Mononuclear cell (primary cell): ENCODE measurements around the gene ERAL1. TPM values are rescaled to one million over a fixed set of nuclear protein-coding genes. Genes with fewer than 3 reads are reported as not detected.
"Not testable (repeated sequence)": the region's sequence is repeated elsewhere in the genome, so short reads cannot be mapped to it uniquely, and the experiment has no call there.

Experiments
- H3K27me3 ChIP-seq: 2 replicates; pipeline ENCODE4 v1.6.0; 2011; ENCODE audit warnings: low read length, control low read depth; ENCODE audit not compliant: insufficient read depth
- H3K4me1 ChIP-seq: 2 replicates; pipeline ENCODE4 v1.5.1; 2011; ENCODE audit warnings: mild to moderate bottlenecking, low read length, control low read depth; ENCODE audit not compliant: insufficient read depth
- H3K4me3 ChIP-seq: 2 replicates; pipeline ENCODE4 v1.5.1; 2011; ENCODE audit warnings: mild to moderate bottlenecking, low read length, moderate library complexity
- H3K9me3 ChIP-seq: 2 replicates; pipeline ENCODE4 v1.5.1; 2011; ENCODE audit warnings: low read depth, mild to moderate bottlenecking, control low read depth, low read length
- total RNA-seq: library from RNA; depleted of rRNA; stranded (reverse); fragments of >200 nt; gene quantifications from one replicate; pipeline ENCODE4 v1.2.3, GENCODE V29; 2012

Gene ERAL1
- total RNA-seq, 1 donor = 11.1 TPM

GRCh38 chr17:28862561-28862960 lies 7.7 kb downstream of the ERAL1 start:
- Histone ChIP-seq H3K9me3 (no peaks in the 10 kb centered on the region), H3K4me1 (peaks cover 8% of the 10 kb centered on the region), H3K27me3 (no peaks in the 10 kb centered on the region), H3K4me3 (no peak overlapping the region)

- Histone ChIP-seq H3K9me3 (no peaks in the 10 kb centered on the region), H3K27me3 (no peaks in the 10 kb centered on the region), H3K4me3 (no peak overlapping the region), H3K4me1 (peaks cover 8% of the 10 kb centered on the region)
Observed at GRCh38 chr17:28863953-28864352, 9.1 kb downstream of the ERAL1 start.

- no peaks in the 10 kb centered on the region for H3K9me3 ChIP-seq
- no peak overlapping the region for H3K4me3 ChIP-seq
- H3K27me3 ChIP-seq = no peaks in the 10 kb centered on the region
- peaks cover 8% of the 10 kb centered on the region for H3K4me1 ChIP-seq
Observed at GRCh38 chr17:28864991-28865849, 10.4 kb downstream of the ERAL1 start.

GRCh38 chr17:28865946-28866752 lies 11.3 kb downstream of the ERAL1 start:
- Histone ChIP-seq H3K9me3 (no peaks in the 10 kb centered on the region), H3K4me1 (peaks cover 14% of the 10 kb centered on the region), H3K27me3 (no peaks in the 10 kb centered on the region), H3K4me3 (no peak overlapping the region)

- Histone ChIP-seq H3K4me3 (no peak overlapping the region), H3K4me1 (peaks cover 21% of the 10 kb centered on the region), H3K27me3 (no peaks in the 10 kb centered on the region), H3K9me3 (no peaks in the 10 kb centered on the region)
Observed at GRCh38 chr17:28867276-28867675, 12.5 kb downstream of the ERAL1 start.

- H3K9me3 ChIP-seq = no peaks in the 10 kb centered on the region
- H3K4me3 ChIP-seq = no peak overlapping the region
- peaks cover 14% of the 10 kb centered on the region for H3K4me1 ChIP-seq
- H3K27me3 ChIP-seq = no peaks in the 10 kb centered on the region
Observed at GRCh38 chr17:28871056-28871579, 16.3 kb downstream of the ERAL1 start.

- H3K9me3 ChIP-seq = no peaks in the 10 kb centered on the region
- no peak overlapping the region for H3K4me3 ChIP-seq
- peaks cover 13% of the 10 kb centered on the region for H3K4me1 ChIP-seq
- H3K27me3 ChIP-seq = no peaks in the 10 kb centered on the region
Observed at GRCh38 chr17:28873839-28874238, 19.0 kb downstream of the ERAL1 start.

- no peak overlapping the region for H3K4me3 ChIP-seq
- peaks cover 13% of the 10 kb centered on the region for H3K4me1 ChIP-seq
- no peaks in the 10 kb centered on the region for H3K27me3 ChIP-seq
- H3K9me3 ChIP-seq = no peaks in the 10 kb centered on the region
Observed at GRCh38 chr17:28874750-28875149, 19.9 kb downstream of the ERAL1 start.

- no peaks in the 10 kb centered on the region for H3K9me3 ChIP-seq
- no peaks in the 10 kb centered on the region for H3K27me3 ChIP-seq
- H3K4me1 ChIP-seq = peaks cover 9% of the 10 kb centered on the region
- no peak overlapping the region for H3K4me3 ChIP-seq
Observed at GRCh38 chr17:28875848-28876550, 21.2 kb downstream of the ERAL1 start.

- not testable (repeated sequence) for H3K27me3 ChIP-seq, H3K4me3 ChIP-seq, H3K9me3 ChIP-seq, H3K4me1 ChIP-seq
Observed at GRCh38 chr17:28877150-28877711, 22.4 kb downstream of the ERAL1 start.

- H3K9me3 ChIP-seq = no peaks in the 10 kb centered on the region
- H3K27me3 ChIP-seq = no peaks in the 10 kb centered on the region
- no peaks in the 10 kb centered on the region for H3K4me1 ChIP-seq
- no peak overlapping the region for H3K4me3 ChIP-seq
Observed at GRCh38 chr17:28878158-28878910, 23.5 kb downstream of the ERAL1 start.

GRCh38 chr17:28878981-28879380 lies 24.2 kb downstream of the ERAL1 start:
- Histone ChIP-seq H3K4me3 (no peak overlapping the region), H3K9me3 (no peaks in the 10 kb centered on the region), H3K27me3 (no peaks in the 10 kb centered on the region), H3K4me1 (no peaks in the 10 kb centered on the region)

- Histone ChIP-seq H3K27me3 (no peaks in the 10 kb centered on the region), H3K9me3 (no peaks in the 10 kb centered on the region), H3K4me1 (no peaks in the 10 kb centered on the region)
Observed at GRCh38 chr17:28879886-28880571, 25.2 kb downstream of the ERAL1 start.

GRCh38 chr17:28880572-28880945 lies 25.7 kb downstream of the ERAL1 start:
- no peak overlapping the region for H3K4me3 ChIP-seq
- no peaks in the 10 kb centered on the region for H3K9me3 ChIP-seq
- H3K4me1 ChIP-seq = no peaks in the 10 kb centered on the region
- H3K27me3 ChIP-seq = no peaks in the 10 kb centered on the region

More at GRCh38 chr17:28879886-28880571, 25.2 kb downstream of the ERAL1 start:
- H3K4me3 ChIP-seq = no peak overlapping the region
